Ishikawa (cell line): ENCODE results near the gene FAM81B.

Experiments used
- CEBPB ChIP-seq: IDR thresholded peaks from 2 replicates; pipeline ENCODE4 v1.6.1; 2012
- CREB1 ChIP-seq: IDR thresholded peaks from 2 replicates; pipeline ENCODE4 v1.6.1; 2012; ENCODE audit warnings: low read depth
- EGR1 ChIP-seq: IDR thresholded peaks from 2 replicates; pipeline ENCODE4 v1.6.1; 2012
- EP300 ChIP-seq: IDR thresholded peaks from 2 replicates; pipeline ENCODE4 v1.6.1; 2012; ENCODE audit warnings: borderline replicate concordance
- FOXM1 ChIP-seq: IDR thresholded peaks from 2 replicates; pipeline ENCODE4 v1.6.1; 2012; ENCODE audit warnings: low read depth, borderline replicate concordance
- NFIC ChIP-seq: IDR thresholded peaks from 2 replicates; pipeline ENCODE4 v1.6.1; 2012
- RAD21 ChIP-seq: IDR thresholded peaks from 2 replicates; pipeline ENCODE4 v1.6.1; 2012; ENCODE audit warnings: low read depth
- REST ChIP-seq: IDR thresholded peaks from 2 replicates; pipeline ENCODE4 v1.6.1; 2012; ENCODE audit warnings: low read depth, mild to moderate bottlenecking
- TAF1 ChIP-seq: IDR thresholded peaks from 2 replicates; pipeline ENCODE4 v1.6.1; 2012; ENCODE audit warnings: low read depth, mild to moderate bottlenecking
- TCF12 ChIP-seq: IDR thresholded peaks from 2 replicates; pipeline ENCODE4 v1.6.1; 2012; ENCODE audit warnings: low read depth
- TEAD4 ChIP-seq: IDR thresholded peaks from 2 replicates; pipeline ENCODE4 v1.6.1; 2012
- USF1 ChIP-seq: IDR thresholded peaks from 2 replicates; pipeline ENCODE4 v1.6.1; 2012
- YY1 ChIP-seq: IDR thresholded peaks from 2 replicates; pipeline ENCODE4 v1.6.1; 2012; ENCODE audit warnings: low read depth
- ZBTB7A ChIP-seq: IDR thresholded peaks from 2 replicates; pipeline ENCODE4 v1.6.1; 2012; ENCODE audit warnings: low read depth
- TF ChIP-seq, protein P1 (sequence below): IDR thresholded peaks from 2 replicates; pipeline ENCODE4 v1.6.1; 2012

Gene FAM81B

GRCh38 chr5:95406426-95407090 is 15.4 kb downstream of the FAM81B start:
- TF ChIP-seq CREB1 = no peak
- TF ChIP-seq REST = no peak
- TF ChIP-seq EP300 = no peak
- no peak for TF ChIP-seq TAF1
- no peak for TF ChIP-seq TCF12
- TF ChIP-seq ZBTB7A = no peak
- TF ChIP-seq USF1 = no peak
- TF ChIP-seq NFIC = no peak
- no peak for TF ChIP-seq TEAD4
- TF ChIP-seq, protein P1, sequence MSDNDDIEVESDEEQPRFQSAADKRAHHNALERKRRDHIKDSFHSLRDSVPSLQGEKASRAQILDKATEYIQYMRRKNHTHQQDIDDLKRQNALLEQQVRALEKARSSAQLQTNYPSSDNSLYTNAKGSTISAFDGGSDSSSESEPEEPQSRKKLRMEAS = no peak
- no peak for TF ChIP-seq YY1
- no peak for TF ChIP-seq CEBPB
- TF ChIP-seq FOXM1 = no peak

- no peak for TF ChIP-seq TEAD4
- no peak for TF ChIP-seq CREB1
- TF ChIP-seq ZBTB7A = no peak
- TF ChIP-seq, protein P1 = no peak
These were observed 19.1 kb downstream of the FAM81B start for GRCh38 chr5:95410279-95410678.

DNA sequence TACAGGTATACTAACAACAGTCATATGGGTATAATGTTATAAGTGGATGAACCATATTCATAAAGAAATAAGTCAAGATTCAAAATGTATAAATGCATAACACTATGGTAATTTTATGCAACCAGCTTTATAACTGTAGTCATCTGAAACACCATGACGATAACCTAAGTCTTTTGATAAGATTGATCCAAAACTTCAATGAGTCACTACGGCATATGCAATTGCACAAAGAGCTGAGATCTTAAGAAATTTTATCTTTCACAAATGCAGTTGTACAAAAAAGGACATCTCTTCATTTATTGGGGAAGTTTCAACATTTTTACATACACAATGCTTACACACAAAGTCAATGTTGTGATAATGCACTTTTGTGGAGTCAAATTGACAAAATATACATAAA is 20.3 kb downstream of the FAM81B start:
- no peak for TF ChIP-seq FOXM1
- no peak for TF ChIP-seq NFIC
- TF ChIP-seq, protein P1 = no peak
- TF ChIP-seq YY1 = no peak
- TF ChIP-seq TEAD4 = no peak
- no peak for TF ChIP-seq TCF12
- no peak for TF ChIP-seq CEBPB

GRCh38 chr5:95414451-95414850 is 23.3 kb downstream of the FAM81B start:
- TF ChIP-seq USF1 = no peak
- no peak for TF ChIP-seq EGR1
- no peak for TF ChIP-seq TAF1
- TF ChIP-seq CREB1 = no peak
- no peak for TF ChIP-seq FOXM1
- no peak for TF ChIP-seq ZBTB7A
- TF ChIP-seq TEAD4 = no peak
- TF ChIP-seq TCF12 = no peak
- TF ChIP-seq RAD21 = no peak
- no peak for TF ChIP-seq YY1
- TF ChIP-seq CEBPB = no peak
- TF ChIP-seq, protein P1 = no peak
- TF ChIP-seq EP300 = no peak
- no peak for TF ChIP-seq REST
- no peak for TF ChIP-seq NFIC

GRCh38 chr5:95417971-95418370 is 26.8 kb downstream of the FAM81B start:
- TF ChIP-seq EGR1 (no peak), TAF1 (no peak), CREB1 (no peak), REST (no peak), EP300 (no peak), TCF12 (no peak), TEAD4 (no peak), RAD21 (no peak), USF1 (no peak), NFIC (no peak), ZBTB7A (no peak), CEBPB (no peak)
